HL-60 (cell line): Measurements from ENCODE around the gene RASIP1.
"Not testable (repeated sequence)": the region's sequence is repeated elsewhere in the genome, so short reads cannot be mapped to it uniquely, and the experiment has no call there.

Source experiments
- DNase-seq, 2 experiments: peaks; one replicate each; pipeline ENCODE4 v3.0.0-alpha.2; 2010 to 2020; ENCODE audit warnings: low read depth in 1 of 2, low spot score in 1 of 2
- H3K27ac ChIP-seq: fragments of 250-450 bp; sonication (Bioruptor Pico); replicated peaks from 2 replicates; pipeline ENCODE4 v1.5.1; 2020; ENCODE audit warnings: mild to moderate bottlenecking, moderate library complexity
- H3K27me3 ChIP-seq: fragments of 250-450 bp; sonication (Bioruptor Pico); 2 replicates; pipeline ENCODE4 v1.5.1; 2021; ENCODE audit warnings: mild to moderate bottlenecking, moderate library complexity; ENCODE audit not compliant: insufficient read depth, poor library complexity, severe bottlenecking
- H3K4me3 ChIP-seq: replicated peaks from 2 replicates; pipeline ENCODE4 v1.5.1; 2011; ENCODE audit warnings: mild to moderate bottlenecking, control low read depth, low read length; ENCODE audit not compliant: insufficient read depth
- CTCF ChIP-seq: IDR thresholded peaks from one replicate; pipeline ENCODE4 v1.5.1; 2011; ENCODE audit warnings: low read length, control low read depth, inconsistent platforms; ENCODE audit not compliant: insufficient read depth
- GABPA ChIP-seq: IDR thresholded peaks from 2 replicates; pipeline ENCODE4 v1.6.1; 2012; ENCODE audit warnings: low read depth
- POLR2AphosphoS5 ChIP-seq: IDR thresholded peaks from 2 replicates; pipeline ENCODE4 v1.6.1; 2012; ENCODE audit warnings: low read depth
- REST ChIP-seq: IDR thresholded peaks from 2 replicates; pipeline ENCODE4 v1.6.1; 2012; ENCODE audit warnings: low read depth; ENCODE audit not compliant: insufficient replicate concordance
- SPI1 ChIP-seq: IDR thresholded peaks from 2 replicates; pipeline ENCODE4 v1.6.1; 2012; ENCODE audit warnings: low read depth, mild to moderate bottlenecking, borderline replicate concordance

The RASIP1 gene

GRCh38 chr19:48680436-48681126, 59.8 kb downstream of the RASIP1 start:
- DNase-seq = no peak
- Histone ChIP-seq H3K27ac (no peak overlapping the region), H3K27me3 (no peaks in the 10 kb centered on the region), H3K4me3 (no peak overlapping the region)
- no peak for TF ChIP-seq GABPA
- no peak for TF ChIP-seq REST

- not testable (repeated sequence) for DNase-seq, H3K27ac ChIP-seq, H3K4me3 ChIP-seq, H3K27me3 ChIP-seq
Observed at GRCh38 chr19:48680006-48680405, 60.4 kb downstream of the RASIP1 start.

DNA sequence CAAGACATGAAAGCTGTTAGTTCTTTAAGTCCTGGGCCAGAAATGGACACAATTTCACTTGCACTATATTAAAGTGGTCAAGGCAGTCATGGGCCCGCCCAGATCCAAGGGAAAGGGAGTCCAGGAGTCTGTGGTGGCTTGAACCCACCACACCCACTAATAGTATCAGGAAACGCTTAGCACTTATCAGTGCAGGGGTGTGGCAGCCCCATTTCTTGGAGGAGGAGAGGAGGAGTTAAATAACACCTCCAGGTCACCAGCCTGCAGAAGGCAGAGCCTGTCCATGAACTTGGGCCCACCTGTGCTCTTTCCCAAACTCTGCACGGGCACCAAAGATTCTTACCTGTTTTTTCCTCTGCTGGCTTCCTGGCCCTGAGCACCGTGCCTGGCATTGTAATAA, 62.2 kb downstream of the RASIP1 start:
- Histone ChIP-seq H3K4me3 (no peak overlapping the region), H3K27ac (no peak overlapping the region), H3K27me3 (no peaks in the 10 kb centered on the region)
- DNase-seq = no peak
- no peak for TF ChIP-seq GABPA
- TF ChIP-seq POLR2AphosphoS5 = no peak
- TF ChIP-seq REST = no peak
- no peak for TF ChIP-seq CTCF
- no peak for TF ChIP-seq SPI1

DNA sequence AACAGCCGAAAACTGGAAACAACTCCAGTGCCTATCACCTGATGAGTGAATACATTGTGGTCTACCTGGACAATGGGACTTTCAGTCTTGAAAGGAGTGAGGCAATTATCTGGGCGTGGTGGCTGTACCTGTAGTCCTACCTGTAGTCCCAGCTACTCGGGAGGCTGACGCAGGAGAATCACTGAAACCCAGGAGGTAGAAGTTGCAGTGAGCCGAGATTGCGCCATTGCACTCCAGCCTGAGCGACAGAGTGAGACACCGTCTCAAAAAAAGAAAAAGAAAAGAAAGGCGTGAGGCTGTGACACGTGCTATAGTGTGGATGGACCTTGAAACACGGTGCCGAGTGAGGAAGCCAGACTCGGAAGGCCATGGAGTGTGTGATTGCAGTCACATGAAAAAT, 63.5 kb downstream of the RASIP1 start:
- no peak for DNase-seq
- TF ChIP-seq SPI1 (no peak), REST (no peak), POLR2AphosphoS5 (no peak), CTCF (no peak), GABPA (no peak)
- H3K27ac ChIP-seq = no peak overlapping the region

More for the DNA sequence above, 63.5 kb downstream of the RASIP1 start:
- H3K4me3 ChIP-seq = no peak overlapping the region
- no peaks in the 10 kb centered on the region for H3K27me3 ChIP-seq
